ENCODE results near the gene POPDC3. TPM values are rescaled to one million over a fixed set of nuclear protein-coding genes. Genes with fewer than 3 reads are reported as not detected.
"Not testable (repeated sequence)": the region's sequence is repeated elsewhere in the genome, so short reads cannot be mapped to it uniquely, and the experiment has no call there.

Gene POPDC3, protein sequence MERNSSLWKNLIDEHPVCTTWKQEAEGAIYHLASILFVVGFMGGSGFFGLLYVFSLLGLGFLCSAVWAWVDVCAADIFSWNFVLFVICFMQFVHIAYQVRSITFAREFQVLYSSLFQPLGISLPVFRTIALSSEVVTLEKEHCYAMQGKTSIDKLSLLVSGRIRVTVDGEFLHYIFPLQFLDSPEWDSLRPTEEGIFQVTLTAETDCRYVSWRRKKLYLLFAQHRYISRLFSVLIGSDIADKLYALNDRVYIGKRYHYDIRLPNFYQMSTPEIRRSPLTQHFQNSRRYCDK
- total RNA-seq: 0.33 TPM
- polyA plus RNA-seq: 0.41 TPM
- long read RNA-seq, donor 1: 0 reads
- long read RNA-seq, donor 2: 0 reads
- long read RNA-seq, donor 3: 0 reads
- long read RNA-seq, donor 4: 0 reads
- long read RNA-seq, donor 5: 0 reads
- long read RNA-seq, donor 6: 0 reads
- long read RNA-seq, donor 7: 0 reads
- long read RNA-seq, donor 8: 0 reads
- long read RNA-seq, donor 9: 0 reads
- long read RNA-seq, donor 10: 0 reads

DNA sequence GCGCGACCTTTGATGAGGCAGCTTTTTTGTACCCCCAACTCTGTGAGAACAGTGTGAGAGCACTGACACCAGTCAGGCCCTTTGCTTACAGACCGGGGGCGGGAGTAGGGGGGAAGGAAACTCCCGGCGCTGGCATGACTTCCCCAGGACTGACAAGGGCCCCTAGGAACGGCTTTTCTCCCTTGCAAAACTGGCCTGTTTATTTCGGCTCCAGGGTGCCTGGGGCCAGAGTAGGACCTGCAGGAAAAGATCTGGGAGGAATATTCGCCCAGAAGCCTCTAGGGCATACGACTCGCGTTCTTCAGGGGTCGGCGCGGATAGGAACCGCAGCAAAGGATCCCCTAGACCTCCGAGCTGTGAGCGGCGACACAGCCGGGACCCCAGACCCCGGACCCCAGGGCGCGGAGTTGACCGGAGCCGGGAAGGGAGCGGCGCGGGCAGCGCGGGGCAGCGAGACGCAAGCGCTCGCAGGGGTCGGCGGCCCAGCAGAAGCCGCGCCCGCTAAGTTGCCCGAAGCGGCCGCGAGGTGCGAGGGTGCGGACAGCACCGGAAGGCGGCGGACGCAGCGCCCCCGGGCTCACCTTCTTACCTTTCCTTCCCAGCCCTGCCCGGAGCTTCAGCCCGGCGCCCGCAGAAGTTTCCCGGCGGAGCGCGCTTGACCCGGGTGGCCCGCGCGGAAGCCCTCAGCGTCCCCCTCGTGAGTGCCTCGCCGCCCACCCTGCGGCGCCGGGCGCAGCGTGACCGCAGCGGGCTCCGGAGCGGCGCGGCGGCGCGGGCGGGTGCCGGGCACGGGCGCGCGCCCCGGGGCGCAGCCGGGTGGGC is at the start of gene POPDC3:
Gene POPDC3, minus strand, starts transcription at position 771 of the 822 bp plus-strand sequence. CDS start 18,105 bp downstream, outside the sequence.
- WGBS: 3% methylated on average over 90 of the region's 90 CpGs
- Histone ChIP-seq H3K27me3 (ENCODE audit: control insufficient read depth in 2 of 2, insufficient read depth in 1 of 2, low read length in 1 of 2) (peaks cover 20 to 58% of the 10 kb centered on the region in 2 donors), H3K4me1 (ENCODE audit: control insufficient read depth in 2 of 2, insufficient read depth in 2 of 2, low read length in 2 of 2) (no peaks in the 10 kb centered on the region), H3K9me3 (ENCODE audit: control insufficient read depth in 2 of 2, insufficient read depth in 1 of 2, low read length in 1 of 2) (no peaks in the 10 kb centered on the region), H3K36me3 (ENCODE audit: control insufficient read depth in 2 of 2, insufficient read depth in 2 of 2, low read length in 1 of 2) (no peaks in the 10 kb centered on the region), H3K4me3 (ENCODE audit: low read length in 2 of 2) (peak within 1 kb of the TSS in 1 of 2 donors; percentile 11), H3K27ac (ENCODE audit: low read depth in 1 of 2, low read length in 1 of 2) (no peak within 1 kb of the TSS)
- DNase-seq (ENCODE audit: low read depth in 6 of 9, low spot score in 9 of 9): peak in 1 of 9 donors; percentile 6

DNA sequence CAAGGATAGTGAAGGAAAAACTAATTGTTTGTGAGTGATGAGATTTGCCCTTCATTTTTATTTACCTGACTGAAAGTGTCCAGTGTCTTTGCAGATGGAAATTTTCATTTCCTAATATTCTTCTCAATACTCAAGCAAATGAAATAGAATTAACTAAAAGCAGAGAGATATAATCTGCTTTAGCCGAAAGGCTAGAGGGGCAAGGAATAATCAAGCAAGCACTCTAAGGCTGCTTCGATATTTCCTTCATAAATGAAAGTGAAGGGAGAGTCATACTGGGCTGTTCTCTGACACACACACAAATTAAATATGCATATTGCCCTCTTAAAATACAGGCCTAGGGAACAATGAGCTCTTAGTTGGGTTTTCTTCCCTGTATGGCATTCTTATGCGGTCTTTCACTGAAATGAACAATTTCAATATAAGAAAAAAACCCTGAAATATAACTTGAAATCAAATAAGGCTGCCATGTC is 47.5 kb upstream of the POPDC3 start:
- Histone ChIP-seq H3K36me3 (ENCODE audit: control insufficient read depth in 2 of 2, insufficient read depth in 2 of 2, low read length in 1 of 2) (no peaks in the 10 kb centered on the region), H3K4me3 (ENCODE audit: low read length in 2 of 2) (no peak overlapping the region)
- WGBS: 97% methylated on average over 3 of the region's 3 CpGs

DNA sequence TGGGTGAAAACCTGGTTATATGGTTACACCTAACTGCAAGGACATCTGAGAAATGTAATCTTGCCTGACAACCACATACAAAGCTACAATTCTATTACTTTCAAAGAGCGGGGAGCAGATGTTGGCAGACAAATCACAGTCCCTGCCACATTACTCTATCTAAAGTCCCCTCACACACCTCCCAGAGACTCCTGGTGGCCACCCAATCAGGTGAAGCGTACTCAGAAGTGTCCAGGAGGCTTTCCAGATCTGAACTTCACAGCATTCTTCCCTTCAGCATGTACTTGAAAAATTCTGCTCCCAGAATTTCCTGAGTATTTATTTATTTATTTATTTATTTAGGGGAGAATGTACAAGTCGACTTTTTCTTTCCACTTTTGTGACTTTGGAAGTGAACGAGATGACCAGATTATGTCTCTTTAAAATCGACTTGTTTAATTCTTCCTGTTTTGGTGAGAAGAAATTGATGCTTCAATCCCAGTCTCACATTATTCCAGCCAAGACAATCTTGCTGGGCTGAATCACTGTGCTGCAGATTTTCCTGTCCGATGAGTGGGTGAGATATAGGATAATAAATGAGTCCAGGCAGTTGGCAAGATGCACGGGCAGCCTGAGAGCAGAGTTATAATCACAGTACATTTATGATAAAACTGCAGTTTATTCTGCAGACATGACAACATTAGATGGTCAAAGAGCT is 46.9 kb upstream of the POPDC3 start:
- H3K4me3 ChIP-seq (ENCODE audit: low read length in 2 of 2): no peak overlapping the region
- no peak for DNase-seq (ENCODE audit: low read depth in 6 of 9, low spot score in 9 of 9)
- no peaks in the 10 kb centered on the region for H3K27me3 ChIP-seq (ENCODE audit: control insufficient read depth in 2 of 2, insufficient read depth in 1 of 2, low read length in 1 of 2)
- H3K36me3 ChIP-seq (ENCODE audit: control insufficient read depth in 2 of 2, insufficient read depth in 2 of 2, low read length in 1 of 2): no peaks in the 10 kb centered on the region
- no peak overlapping the region for H3K27ac ChIP-seq (ENCODE audit: low read depth in 1 of 2, low read length in 1 of 2)
- 79% methylated on average over 7 of the region's 7 CpGs for WGBS
- H3K9me3 ChIP-seq (ENCODE audit: control insufficient read depth in 2 of 2, insufficient read depth in 1 of 2, low read length in 1 of 2): no peaks in the 10 kb centered on the region
- no peaks in the 10 kb centered on the region for H3K4me1 ChIP-seq (ENCODE audit: control insufficient read depth in 2 of 2, insufficient read depth in 2 of 2, low read length in 2 of 2)

More for the DNA sequence above, 47.5 kb upstream of the POPDC3 start:
- no peak for DNase-seq (ENCODE audit: low read depth in 6 of 9, low spot score in 9 of 9)
- no peaks in the 10 kb centered on the region for H3K9me3 ChIP-seq (ENCODE audit: control insufficient read depth in 2 of 2, insufficient read depth in 1 of 2, low read length in 1 of 2)
- H3K27me3 ChIP-seq (ENCODE audit: control insufficient read depth in 2 of 2, insufficient read depth in 1 of 2, low read length in 1 of 2): no peaks in the 10 kb centered on the region
- H3K27ac ChIP-seq (ENCODE audit: low read depth in 1 of 2, low read length in 1 of 2): no peak overlapping the region
- H3K4me1 ChIP-seq (ENCODE audit: control insufficient read depth in 2 of 2, insufficient read depth in 2 of 2, low read length in 2 of 2): no peaks in the 10 kb centered on the region

DNA sequence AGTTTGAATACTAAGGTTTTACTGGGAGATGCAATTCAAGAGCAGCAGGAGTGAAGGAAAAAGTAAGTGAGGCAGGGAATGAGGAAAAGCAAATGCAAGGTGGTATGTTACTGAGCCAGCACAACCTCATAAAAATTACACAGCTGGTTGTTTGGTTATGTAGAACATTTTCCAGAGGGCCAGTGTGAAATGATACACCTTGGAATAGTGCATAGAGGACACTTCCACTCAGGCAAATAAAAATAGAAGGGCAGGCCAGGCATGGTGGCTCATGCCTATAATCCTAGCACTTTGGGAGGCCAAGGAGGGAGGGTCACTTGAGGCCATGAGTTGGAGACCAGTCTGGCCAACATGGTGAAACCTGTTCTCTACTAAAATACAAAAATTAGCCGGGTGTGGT is 43.4 kb upstream of the POPDC3 start:
- Histone ChIP-seq H3K4me1 (ENCODE audit: control insufficient read depth in 2 of 2, insufficient read depth in 2 of 2, low read length in 2 of 2) (no peaks in the 10 kb centered on the region), H3K27ac (ENCODE audit: low read depth in 1 of 2, low read length in 1 of 2) (no peak overlapping the region), H3K36me3 (ENCODE audit: control insufficient read depth in 2 of 2, insufficient read depth in 2 of 2, low read length in 1 of 2) (no peaks in the 10 kb centered on the region), H3K4me3 (ENCODE audit: low read length in 2 of 2) (no peak overlapping the region), H3K27me3 (ENCODE audit: control insufficient read depth in 2 of 2, insufficient read depth in 1 of 2, low read length in 1 of 2) (no peaks in the 10 kb centered on the region), H3K9me3 (ENCODE audit: control insufficient read depth in 2 of 2, insufficient read depth in 1 of 2, low read length in 1 of 2) (no peaks in the 10 kb centered on the region)
- 98% methylated on average over 1 of the region's 1 CpG for WGBS
- DNase-seq (ENCODE audit: low read depth in 6 of 9, low spot score in 9 of 9): no peak

DNA sequence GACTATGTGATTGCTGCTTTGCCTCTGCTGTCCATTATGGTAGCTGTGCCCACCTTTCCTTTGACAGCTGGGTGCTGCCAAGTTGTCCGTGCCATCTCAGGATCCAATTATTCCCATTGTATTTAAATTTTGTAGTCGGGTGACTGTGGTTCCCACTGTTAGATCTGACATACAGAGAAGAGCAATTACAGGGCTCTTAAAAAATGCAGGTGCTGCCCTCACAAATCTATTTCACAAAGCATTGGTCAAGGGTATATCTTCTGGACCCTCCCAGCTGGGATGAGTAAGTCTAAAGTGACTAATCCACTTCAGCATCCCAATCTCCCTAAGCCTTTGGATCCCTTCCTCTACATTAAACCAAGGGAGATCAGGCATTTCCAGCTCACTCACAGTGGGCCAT is 41.4 kb upstream of the POPDC3 start:
- H3K4me1 ChIP-seq (ENCODE audit: control insufficient read depth in 2 of 2, insufficient read depth in 2 of 2, low read length in 2 of 2); H3K9me3 ChIP-seq (ENCODE audit: control insufficient read depth in 2 of 2, insufficient read depth in 1 of 2, low read length in 1 of 2); H3K27ac ChIP-seq (ENCODE audit: low read depth in 1 of 2, low read length in 1 of 2); H3K4me3 ChIP-seq (ENCODE audit: low read length in 2 of 2); DNase-seq (ENCODE audit: low read depth in 6 of 9, low spot score in 9 of 9); H3K36me3 ChIP-seq (ENCODE audit: control insufficient read depth in 2 of 2, insufficient read depth in 2 of 2, low read length in 1 of 2); H3K27me3 ChIP-seq (ENCODE audit: control insufficient read depth in 2 of 2, insufficient read depth in 1 of 2, low read length in 1 of 2): not testable (repeated sequence)
- WGBS: 93% methylated on average over 2 of the region's 2 CpGs

DNA sequence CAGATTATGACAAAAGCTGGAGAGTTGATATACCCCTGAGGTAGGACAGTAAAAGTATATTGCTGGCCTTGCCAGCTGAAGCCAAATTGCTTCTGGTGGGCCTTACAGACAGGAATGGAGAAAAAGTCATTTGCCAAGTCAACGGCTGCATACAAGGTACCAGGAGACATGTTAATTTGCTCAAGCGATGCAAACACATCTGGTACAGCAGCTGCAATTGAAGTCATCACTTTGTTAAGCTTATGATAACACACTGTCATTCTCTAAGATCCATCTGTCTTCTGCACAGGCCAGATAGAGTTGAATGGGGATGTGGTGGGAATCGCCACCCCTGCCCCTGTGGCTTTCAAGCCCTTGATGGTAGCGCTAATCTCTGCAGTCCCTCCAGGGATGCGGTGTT is 40.4 kb upstream of the POPDC3 start:
- 96% methylated on average over 5 of the region's 5 CpGs for WGBS

DNA sequence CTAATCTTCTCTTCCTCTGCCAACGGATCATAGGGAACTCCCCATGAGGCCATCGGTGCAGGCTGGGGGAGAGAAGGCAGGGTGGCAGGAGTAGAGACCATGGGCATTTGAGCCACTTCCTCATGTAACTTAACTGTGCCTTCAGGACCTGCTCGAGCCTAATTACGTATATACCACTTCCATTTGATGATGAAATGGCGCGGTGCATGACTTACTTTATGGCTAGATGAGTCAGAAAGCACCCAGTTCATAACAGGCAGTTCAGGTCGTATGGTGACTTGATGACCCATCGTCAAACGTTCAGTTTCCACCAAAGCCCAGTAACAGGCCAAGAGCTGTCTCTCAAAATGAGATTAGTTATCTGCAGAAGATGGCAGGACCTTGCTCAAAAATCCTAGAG is 39.4 kb upstream of the POPDC3 start:
- H3K4me1 ChIP-seq (ENCODE audit: control insufficient read depth in 2 of 2, insufficient read depth in 2 of 2, low read length in 2 of 2); H3K4me3 ChIP-seq (ENCODE audit: low read length in 2 of 2); H3K36me3 ChIP-seq (ENCODE audit: control insufficient read depth in 2 of 2, insufficient read depth in 2 of 2, low read length in 1 of 2); H3K9me3 ChIP-seq (ENCODE audit: control insufficient read depth in 2 of 2, insufficient read depth in 1 of 2, low read length in 1 of 2); H3K27me3 ChIP-seq (ENCODE audit: control insufficient read depth in 2 of 2, insufficient read depth in 1 of 2, low read length in 1 of 2); H3K27ac ChIP-seq (ENCODE audit: low read depth in 1 of 2, low read length in 1 of 2); DNase-seq (ENCODE audit: low read depth in 6 of 9, low spot score in 9 of 9): not testable (repeated sequence)
- 95% methylated on average over 9 of the region's 9 CpGs for WGBS

More for the DNA sequence above, 40.4 kb upstream of the POPDC3 start:
- H3K9me3 ChIP-seq (ENCODE audit: control insufficient read depth in 2 of 2, insufficient read depth in 1 of 2, low read length in 1 of 2): no peaks in the 10 kb centered on the region
- H3K4me1 ChIP-seq (ENCODE audit: control insufficient read depth in 2 of 2, insufficient read depth in 2 of 2, low read length in 2 of 2): no peaks in the 10 kb centered on the region
- no peaks in the 10 kb centered on the region for H3K27me3 ChIP-seq (ENCODE audit: control insufficient read depth in 2 of 2, insufficient read depth in 1 of 2, low read length in 1 of 2)
- no peak overlapping the region for H3K4me3 ChIP-seq (ENCODE audit: low read length in 2 of 2)
- H3K27ac ChIP-seq (ENCODE audit: low read depth in 1 of 2, low read length in 1 of 2): no peak overlapping the region
- DNase-seq (ENCODE audit: low read depth in 6 of 9, low spot score in 9 of 9): no peak
- H3K36me3 ChIP-seq (ENCODE audit: control insufficient read depth in 2 of 2, insufficient read depth in 2 of 2, low read length in 1 of 2): no peaks in the 10 kb centered on the region

DNA sequence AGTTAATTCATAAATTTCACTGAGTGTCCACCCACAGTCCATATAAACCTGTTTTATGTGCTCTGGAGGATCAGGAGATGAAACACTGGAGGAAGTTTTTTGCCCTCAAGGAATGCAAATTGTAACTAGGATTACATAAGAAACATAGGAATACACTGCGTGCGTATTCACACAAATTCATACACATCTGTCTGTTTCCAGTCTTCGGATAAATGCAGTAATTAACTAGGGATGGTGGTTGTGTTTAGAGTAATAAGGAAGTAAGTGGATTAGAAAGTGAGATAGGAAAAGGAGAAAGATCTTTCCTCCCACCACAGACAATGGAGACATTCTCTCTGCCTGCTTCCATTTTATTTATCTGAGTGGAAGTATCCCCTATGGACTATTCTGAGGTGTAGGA is 35.7 kb upstream of the POPDC3 start:
- no peaks in the 10 kb centered on the region for H3K36me3 ChIP-seq (ENCODE audit: control insufficient read depth in 2 of 2, insufficient read depth in 2 of 2, low read length in 1 of 2)
- no peak overlapping the region for H3K27ac ChIP-seq (ENCODE audit: low read depth in 1 of 2, low read length in 1 of 2)
- DNase-seq (ENCODE audit: low read depth in 6 of 9, low spot score in 9 of 9): no peak
- H3K27me3 ChIP-seq (ENCODE audit: control insufficient read depth in 2 of 2, insufficient read depth in 1 of 2, low read length in 1 of 2): no peaks in the 10 kb centered on the region
- no peaks in the 10 kb centered on the region for H3K9me3 ChIP-seq (ENCODE audit: control insufficient read depth in 2 of 2, insufficient read depth in 1 of 2, low read length in 1 of 2)
- no peaks in the 10 kb centered on the region for H3K4me1 ChIP-seq (ENCODE audit: control insufficient read depth in 2 of 2, insufficient read depth in 2 of 2, low read length in 2 of 2)
- WGBS: 93% methylated on average over 3 of the region's 3 CpGs
- no peak overlapping the region for H3K4me3 ChIP-seq (ENCODE audit: low read length in 2 of 2)
